HG02938 (cell line): ENCODE measurements around the gene HDAC11.

ENCODE experiments used
- ATAC-seq: cut with Tn5 transposase; IDR thresholded peaks from one replicate; pipeline ENCODE4 v1.9.1; 2021; ENCODE audit warnings: mild to moderate bottlenecking, moderate library complexity; ENCODE audit not compliant: unreplicated experiment

Gene HDAC11

GRCh38 chr3:13506680-13507079 lies 26.6 kb downstream of the HDAC11 start:
- no peak for ATAC-seq

- ATAC-seq, result no peak
These were observed 27.1 kb downstream of the HDAC11 start for GRCh38 chr3:13507247-13507569.

GRCh38 chr3:13507570-13508339 lies 27.6 kb downstream of the HDAC11 start:
- no peak for ATAC-seq

- no peak for ATAC-seq
These were observed 28.4 kb downstream of the HDAC11 start for GRCh38 chr3:13508496-13508895.

- no peak for ATAC-seq
These were observed 29.1 kb downstream of the HDAC11 start for GRCh38 chr3:13509059-13509815.

GRCh38 chr3:13509816-13510192 lies 29.7 kb downstream of the HDAC11 start:
- ATAC-seq, result no peak

GRCh38 chr3:13512451-13512850 lies 32.3 kb downstream of the HDAC11 start:
- no peak for ATAC-seq

- no peak for ATAC-seq
These were observed 33.2 kb downstream of the HDAC11 start for GRCh38 chr3:13513051-13513912.

- no peak for ATAC-seq
These were observed 33.9 kb downstream of the HDAC11 start for GRCh38 chr3:13513913-13514517.

- no peak for ATAC-seq
These were observed 34.7 kb downstream of the HDAC11 start for GRCh38 chr3:13514639-13515435.

- no peak for ATAC-seq
These were observed 36.0 kb downstream of the HDAC11 start for GRCh38 chr3:13515786-13516759.

- no peak for ATAC-seq
These were observed 36.6 kb downstream of the HDAC11 start for GRCh38 chr3:13516760-13517135.

- ATAC-seq, result no peak
These were observed 37.3 kb downstream of the HDAC11 start for GRCh38 chr3:13517253-13517977.

- ATAC-seq, result no peak
These were observed 38.4 kb downstream of the HDAC11 start for GRCh38 chr3:13518516-13518953.

GRCh38 chr3:13519006-13519791 lies 39.1 kb downstream of the HDAC11 start:
- no peak for ATAC-seq

- ATAC-seq, result no peak
These were observed 40.3 kb downstream of the HDAC11 start for GRCh38 chr3:13520326-13520880.

- no peak for ATAC-seq
These were observed 41.2 kb downstream of the HDAC11 start for GRCh38 chr3:13521309-13521708.
